Measurements from ENCODE around the gene ZDHHC5.
"Not testable (repeated sequence)": the region's sequence is repeated elsewhere in the genome, so short reads cannot be mapped to it uniquely, and the experiment has no call there.

Gene ZDHHC5

DNA sequence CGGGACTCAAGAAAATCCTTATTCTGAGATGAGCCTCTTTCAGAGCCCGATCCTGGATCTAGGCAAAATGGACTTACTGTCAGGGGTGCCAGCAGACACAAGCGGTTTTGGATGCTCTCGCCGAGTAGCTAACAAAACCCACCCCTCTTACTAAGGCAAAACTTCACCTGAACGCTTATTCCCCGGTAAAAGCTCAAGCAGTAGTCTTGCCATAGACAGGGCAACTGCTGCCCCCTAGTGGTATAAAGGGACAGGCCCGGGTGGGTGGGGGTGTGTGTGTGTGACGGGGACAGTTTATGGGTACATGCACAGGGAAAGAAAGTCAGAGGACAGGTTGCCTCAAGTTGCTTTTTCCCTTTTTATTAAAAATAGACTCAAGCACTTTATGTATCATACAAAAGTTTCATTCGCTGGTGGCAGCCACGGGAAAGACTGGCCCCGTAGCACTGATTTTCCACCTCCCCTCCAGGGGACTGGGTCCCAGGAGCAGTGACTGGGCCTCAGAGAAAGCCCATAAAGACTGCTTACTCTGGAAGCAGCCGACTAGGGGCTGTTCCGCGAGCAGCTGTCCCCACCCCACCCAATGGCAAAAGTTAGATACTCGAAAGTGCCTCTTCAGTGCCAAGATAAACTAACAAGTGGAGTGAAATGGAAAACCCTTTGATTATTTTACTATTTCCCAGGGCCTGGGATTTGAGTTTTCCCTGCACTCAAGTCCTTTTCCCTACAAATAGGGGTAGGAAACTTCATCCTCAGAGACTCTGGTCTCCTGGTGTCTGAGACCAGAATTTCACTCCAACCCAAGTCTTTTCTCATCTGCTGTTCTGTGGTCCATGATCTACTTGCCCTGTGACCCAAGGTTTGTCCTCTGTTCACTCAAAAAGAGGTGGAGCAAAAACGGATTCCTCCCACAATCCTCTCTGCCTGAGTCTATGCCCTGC is 22.9 kb upstream of the ZDHHC5 start:
- DNase-seq (ENCODE audit: low spot score) = peak; percentile 91

DNA sequence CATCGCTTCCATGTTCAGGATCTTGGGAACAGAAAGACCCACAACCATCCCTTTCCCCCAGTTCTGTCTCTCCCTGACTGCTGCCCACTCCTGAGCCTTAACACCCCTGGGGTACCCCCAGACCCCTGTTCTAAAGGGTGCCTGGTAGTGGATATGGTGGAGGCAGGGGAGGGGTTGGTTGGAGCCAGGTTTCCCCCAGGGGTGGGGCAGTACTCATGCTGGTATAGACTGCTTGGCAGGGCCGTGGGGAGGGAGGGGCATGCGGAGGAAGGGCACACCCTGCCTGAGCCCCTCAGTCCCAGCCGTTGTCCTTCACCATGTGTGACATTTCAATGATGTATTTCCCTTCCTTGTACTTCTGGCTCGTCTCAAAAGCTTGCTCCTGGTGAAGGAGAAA is 22.2 kb upstream of the ZDHHC5 start:
- DNase-seq (ENCODE audit: low spot score) = no peak

- no peak for DNase-seq (ENCODE audit: low spot score)
Observed at GRCh38 chr11:57646194-57646798, 21.6 kb upstream of the ZDHHC5 start.

DNA sequence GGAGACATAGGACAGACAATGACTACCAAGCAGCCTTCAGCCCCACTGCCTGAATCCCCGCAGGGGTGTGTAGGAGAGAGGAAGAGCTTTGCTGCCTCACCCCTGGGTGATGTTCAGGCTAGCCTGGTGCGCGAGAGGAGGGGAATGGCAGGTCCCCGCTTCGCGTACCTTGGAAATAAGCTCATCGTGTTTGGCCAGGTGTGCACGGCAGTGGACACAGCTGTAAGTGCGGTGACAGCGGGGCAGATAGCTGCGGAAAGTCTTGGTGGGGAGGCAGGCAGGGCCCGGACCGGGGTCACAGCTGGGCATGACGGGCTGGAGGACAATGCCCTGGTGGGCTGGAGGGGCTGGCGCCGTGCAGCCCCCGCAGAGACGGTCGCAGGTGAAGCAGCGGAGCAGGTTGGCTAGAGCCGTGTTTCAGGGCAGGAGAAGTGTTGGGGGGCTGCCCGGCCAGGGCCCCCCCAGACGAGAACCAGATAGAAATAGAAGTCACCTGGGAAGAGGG is 21.1 kb upstream of the ZDHHC5 start:
- DNase-seq (ENCODE audit: low spot score) = no peak

DNA sequence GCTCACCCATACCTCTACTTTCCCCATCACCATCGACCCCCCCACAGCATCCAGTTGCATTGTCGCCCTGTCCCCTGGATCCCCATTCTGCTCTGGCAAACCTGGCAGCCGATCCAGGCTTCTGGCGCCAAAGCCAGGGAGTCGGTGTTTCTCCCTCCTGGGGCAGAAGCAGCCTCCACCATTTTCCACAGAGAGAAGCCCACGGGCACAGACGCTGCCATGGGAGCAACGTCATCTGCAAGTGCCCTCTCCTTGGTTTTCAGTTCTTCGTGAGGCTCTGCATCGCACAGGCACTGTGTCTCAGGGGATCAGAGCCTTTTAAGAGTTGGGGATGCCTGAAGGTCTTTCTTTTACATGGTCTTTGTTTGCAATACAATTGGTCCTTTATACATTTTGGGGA is 20.5 kb upstream of the ZDHHC5 start:
- DNase-seq (ENCODE audit: low spot score) = no peak

- no peak for DNase-seq (ENCODE audit: low spot score)
Observed at GRCh38 chr11:57647960-57648800, 19.7 kb upstream of the ZDHHC5 start.

DNA sequence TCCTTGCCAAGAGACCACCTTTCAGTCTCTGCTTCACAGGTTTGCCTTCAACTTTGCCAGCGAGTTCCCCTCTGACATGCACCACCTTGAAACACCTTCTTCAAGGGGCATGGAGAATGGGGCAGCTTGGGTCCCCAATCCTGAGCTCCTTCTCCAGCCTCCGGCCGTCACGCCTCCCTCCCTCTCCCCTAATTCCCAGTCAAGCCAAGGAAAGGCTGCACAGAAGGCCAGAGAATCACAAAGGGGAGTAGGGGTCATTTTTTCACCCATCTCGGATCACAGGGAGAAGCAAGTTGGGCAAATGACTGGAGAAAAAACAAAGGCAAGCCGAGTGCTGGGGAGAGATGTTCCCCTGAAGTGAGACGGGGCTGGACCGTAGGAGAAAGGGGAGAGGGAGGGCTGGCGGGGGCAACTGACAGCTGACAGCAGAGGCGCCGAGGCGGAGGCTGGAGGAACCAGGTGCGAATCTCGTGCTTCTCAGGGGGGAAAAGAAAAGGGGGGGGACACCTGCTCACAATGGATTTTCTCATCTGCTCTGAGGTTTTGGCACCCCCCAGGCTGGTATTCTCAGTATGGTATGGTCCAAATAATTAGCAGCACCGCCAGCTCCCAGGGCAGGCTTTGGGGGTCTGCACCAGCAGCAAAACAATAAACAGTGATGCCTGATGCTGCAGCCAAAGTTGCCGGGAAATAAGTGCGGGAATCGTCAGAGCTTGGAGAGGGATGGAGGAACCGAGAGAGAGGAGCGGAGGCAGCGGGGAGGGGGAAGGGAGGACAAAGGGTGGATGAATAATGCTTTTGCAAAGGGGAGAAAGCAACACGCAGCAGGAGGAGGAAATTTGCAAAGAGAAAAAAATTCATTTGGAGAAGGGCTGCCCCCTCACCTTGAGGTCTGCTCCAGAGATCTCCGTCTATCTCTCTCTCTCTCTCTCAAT is 18.8 kb upstream of the ZDHHC5 start:
- no peak for DNase-seq (ENCODE audit: low spot score)

DNA sequence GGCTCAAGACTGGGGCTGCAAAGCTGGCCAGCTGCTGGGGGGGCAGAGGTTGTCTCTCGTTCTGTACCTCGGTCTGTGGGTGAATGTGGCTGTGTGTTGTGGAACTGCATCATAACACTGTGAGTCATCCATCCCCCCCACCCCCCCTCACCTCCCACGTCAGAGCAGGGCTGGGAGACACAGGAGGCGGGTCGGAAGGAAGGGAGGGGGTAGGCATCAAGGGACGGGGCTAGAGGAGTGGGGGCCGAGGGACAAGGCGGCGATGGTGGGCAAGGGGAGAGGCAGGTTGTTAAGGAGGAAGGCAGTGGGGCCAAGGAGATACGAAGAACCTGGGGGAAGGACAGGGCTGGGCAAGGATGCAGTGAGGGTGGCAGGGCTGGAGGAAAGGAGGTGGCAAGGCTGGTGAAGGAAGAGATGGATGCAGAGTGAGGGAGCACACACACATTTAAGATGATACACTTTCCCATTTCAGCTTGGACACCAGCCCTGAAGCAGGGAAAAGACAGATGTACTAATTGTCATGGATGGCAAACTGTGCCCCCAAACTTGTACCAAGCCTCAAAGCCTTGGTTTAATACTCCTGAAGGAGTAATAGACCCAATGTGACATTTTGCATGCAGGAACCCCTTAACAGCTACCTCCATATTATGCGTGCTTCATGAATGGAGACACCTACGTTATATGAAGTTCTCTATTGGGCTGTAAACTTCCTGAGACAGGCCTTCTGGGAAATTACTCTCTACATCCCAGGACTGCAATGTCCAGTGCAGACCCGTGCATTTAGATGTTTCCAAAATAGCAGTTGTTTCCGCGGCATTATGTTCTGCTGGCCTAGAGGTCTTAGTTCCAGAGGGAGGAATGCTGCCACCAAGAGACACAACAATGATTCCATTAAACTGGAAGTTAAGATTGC is 17.8 kb upstream of the ZDHHC5 start, which contains the start of gene YPEL4:
Gene YPEL4 (minus strand): TSS at position 87 of the 913 bp plus-strand sequence. CDS start 2,805 bp downstream, outside the sequence.
- peak; percentile 39 for DNase-seq (ENCODE audit: low spot score)

DNA sequence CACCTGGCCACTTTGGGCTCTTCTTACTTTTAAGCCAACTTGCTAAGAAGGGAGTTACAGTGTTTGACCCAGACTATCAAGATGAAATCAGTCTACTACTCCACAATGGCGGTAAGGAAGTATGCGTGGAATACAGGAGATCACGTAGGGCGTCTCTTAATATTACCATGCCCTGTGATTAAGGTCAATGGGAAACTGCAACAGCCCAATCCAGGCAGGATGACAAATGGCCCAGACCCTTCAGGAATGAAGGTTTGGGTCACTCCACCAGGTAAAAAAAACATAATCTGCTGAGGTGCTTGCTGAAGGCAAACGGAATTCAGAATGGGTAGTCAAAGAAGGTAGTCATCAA is 17.2 kb upstream of the ZDHHC5 start:
- no peak for DNase-seq (ENCODE audit: low spot score)

GRCh38 chr11:57651408-57651807 is 16.5 kb upstream of the ZDHHC5 start:
- DNase-seq (ENCODE audit: low spot score) = no peak

- not testable (repeated sequence) for DNase-seq (ENCODE audit: low spot score)
Observed at GRCh38 chr11:57652230-57652629, 15.7 kb upstream of the ZDHHC5 start.

DNA sequence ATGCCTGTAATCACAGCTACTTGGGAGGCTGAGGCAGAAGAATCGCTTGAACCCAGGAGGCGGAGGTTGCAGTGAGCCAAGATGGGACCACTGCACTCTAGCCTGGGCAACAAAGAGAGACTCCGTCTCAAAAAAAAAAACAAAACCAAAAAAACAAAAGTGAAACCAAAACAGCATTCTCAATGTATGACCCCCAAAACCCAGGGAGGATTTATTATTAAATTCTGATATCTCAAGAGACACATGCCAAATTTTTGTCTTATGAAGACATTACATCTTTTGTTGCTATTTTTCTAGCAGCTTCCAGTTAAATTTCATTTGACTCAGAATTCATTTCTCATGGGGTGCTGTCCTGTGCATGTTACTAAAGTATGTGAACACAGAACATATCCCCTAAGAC is 15.3 kb upstream of the ZDHHC5 start:
- no peak for DNase-seq (ENCODE audit: low spot score)

DNA sequence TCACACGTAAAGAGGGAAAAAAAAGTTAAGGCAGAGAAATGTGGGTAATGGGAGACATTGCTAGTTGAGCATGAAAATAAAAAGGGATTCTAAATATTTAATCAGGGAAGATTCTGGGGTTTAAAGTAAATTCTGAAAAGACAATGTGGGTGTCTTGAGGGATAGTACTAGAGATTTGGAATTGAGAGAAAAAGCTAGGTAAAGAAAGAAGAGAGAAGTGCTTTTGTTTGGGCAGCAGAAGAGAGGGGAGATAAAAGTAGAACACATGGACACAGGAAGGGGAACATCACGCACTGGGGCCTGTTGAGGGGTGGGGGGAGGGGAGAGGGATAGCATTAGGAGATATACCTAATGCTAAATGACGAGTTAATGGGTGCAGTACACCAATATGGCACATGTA is 14.8 kb upstream of the ZDHHC5 start:
- DNase-seq (ENCODE audit: low spot score) = no peak

DNA sequence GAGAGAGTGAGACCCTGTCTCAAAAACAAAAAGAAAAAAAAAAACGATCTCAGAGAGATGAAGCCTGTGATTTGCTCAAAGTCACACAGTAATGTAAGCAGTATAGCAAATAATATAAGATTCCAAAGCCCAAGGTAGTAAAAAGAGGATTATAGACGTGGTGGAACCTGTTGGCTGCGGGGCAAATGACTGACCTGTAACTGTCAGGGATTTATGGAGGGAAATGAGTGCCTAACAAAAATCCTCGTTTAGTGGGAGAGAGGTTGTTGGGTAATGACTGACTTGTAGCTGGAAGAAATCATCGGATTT is 11.1 kb upstream of the ZDHHC5 start:
- DNase-seq (ENCODE audit: low spot score) = no peak

DNA sequence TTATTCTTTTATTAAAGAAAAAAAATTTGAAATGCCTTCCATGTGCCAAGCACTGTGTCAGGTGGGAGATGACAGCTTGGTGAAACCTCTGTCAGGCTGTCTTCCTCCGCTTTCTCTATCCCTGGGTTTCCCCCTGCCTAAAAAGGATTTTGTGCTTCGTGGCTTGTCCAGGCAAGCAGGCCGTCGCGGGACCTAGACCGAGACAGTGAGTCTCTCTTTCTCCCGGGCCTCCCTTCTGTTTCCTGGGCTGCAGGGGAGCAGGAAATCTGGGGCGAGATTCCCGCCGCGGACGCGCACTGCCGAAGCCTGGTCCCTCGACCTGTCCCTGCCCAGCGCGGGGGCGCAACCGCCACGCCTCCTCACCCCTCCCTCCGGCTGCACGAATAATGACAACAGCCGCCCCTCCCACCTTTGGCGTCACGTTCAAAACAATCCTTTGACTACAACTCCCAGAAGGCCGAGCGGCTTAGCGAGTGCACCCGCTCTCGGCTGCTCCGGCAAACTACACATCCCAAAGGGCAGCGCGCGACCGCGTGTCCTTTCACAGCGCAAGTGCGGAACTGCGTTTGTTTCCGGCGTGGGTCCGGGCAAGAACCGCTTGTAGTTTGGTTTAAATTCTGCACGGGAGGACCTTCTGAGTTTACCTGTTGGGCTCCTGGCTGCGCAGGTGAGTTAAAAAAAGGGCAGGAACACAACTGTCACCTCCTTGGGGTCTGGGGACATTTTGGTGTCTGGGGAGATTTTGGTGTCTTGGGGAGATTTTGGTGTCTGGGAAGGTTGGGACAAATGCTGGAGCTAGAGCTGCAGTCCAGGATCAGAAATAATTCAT is 10.5 kb upstream of the ZDHHC5 start, which contains the start of gene CLP1:
Gene CLP1 (plus strand): TSS at position 569 of the 829 bp plus-strand sequence. CDS start 1,715 bp downstream, outside the sequence.
- peak; percentile 99 for DNase-seq (ENCODE audit: low spot score)

DNA sequence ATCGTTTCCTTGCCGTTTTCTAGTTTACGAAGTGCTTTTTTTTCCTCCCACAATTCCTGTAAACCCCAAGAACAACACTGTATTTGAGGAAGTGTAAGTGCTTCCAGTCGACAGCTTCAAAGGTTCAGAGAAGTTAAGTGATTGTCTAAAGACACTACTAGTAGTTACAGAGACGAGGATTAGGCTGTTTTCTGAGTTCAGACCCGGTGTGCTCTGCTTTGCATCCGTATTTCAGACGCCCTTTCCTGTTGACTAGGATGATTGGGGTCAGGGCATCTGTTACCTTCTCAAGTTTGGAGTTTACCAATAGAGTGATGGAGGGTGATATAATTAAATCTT is 9.9 kb upstream of the ZDHHC5 start:
- no peak for DNase-seq (ENCODE audit: low spot score)

- DNase-seq (ENCODE audit: low spot score) = no peak
Observed at GRCh38 chr11:57659669-57660068, 8.2 kb upstream of the ZDHHC5 start.

DNA sequence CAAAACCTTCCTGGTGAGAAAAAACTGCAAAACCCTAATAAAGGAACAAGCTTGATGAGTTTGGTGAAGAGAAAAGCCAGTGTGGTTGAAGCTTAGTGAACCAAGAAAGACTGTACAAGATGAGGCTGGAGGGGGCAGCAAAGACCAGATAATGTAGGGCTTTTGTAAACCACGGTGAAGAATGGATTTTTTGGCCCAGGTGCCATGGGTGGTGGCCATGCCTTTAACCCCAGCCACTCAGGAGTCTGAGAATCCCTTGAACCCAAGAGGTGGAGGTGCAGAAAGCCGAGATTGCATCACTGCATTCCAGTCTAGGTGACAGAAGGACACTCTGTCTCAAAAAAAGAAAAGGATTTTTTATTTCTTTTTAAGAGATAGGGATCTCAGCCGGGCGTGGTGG is 5.0 kb upstream of the ZDHHC5 start:
- DNase-seq (ENCODE audit: low spot score) = no peak

GRCh38 chr11:57663975-57664374 is 3.9 kb upstream of the ZDHHC5 start:
- no peak for DNase-seq (ENCODE audit: low spot score)

Data from activated CD4-positive, alpha-beta T cell treated with anti-CD3 and anti-CD28 coated beads, Interleukin-2, Interleukin-4, amounts not matched to agents 100 ng/mL and 50 ng/mL, durations not matched to agents 16 hours and 8 hours (primary cell).